Endometrial microvascular endothelial cells (primary cell): ENCODE measurements around the gene DBX2. TPM values are rescaled to one million over a fixed set of nuclear protein-coding genes. Genes with fewer than 3 reads are reported as not detected.
"Not testable (repeated sequence)": the region's sequence is repeated elsewhere in the genome, so short reads cannot be mapped to it uniquely, and the experiment has no call there.

ENCODE experiments used
- in situ Hi-C: cut with HindIII; loops from 2 replicates; pipeline ENCODE4 v1.10.0; 2017; ENCODE audit warnings: low sequenced_read_pairs, low pct_unique_long_range_greater_than_20kb; ENCODE audit errors: inconsistent ontology term
- total RNA-seq: library from RNA; depleted of rRNA; stranded (reverse); fragments of >200 nt; gene quantifications from one replicate; pipeline ENCODE4 v1.2.3, GENCODE V29; 2015; ENCODE audit errors: inconsistent ontology term

The DBX2 gene
- total RNA-seq, 1 donor from 2014 or later, result not detected

DNA sequence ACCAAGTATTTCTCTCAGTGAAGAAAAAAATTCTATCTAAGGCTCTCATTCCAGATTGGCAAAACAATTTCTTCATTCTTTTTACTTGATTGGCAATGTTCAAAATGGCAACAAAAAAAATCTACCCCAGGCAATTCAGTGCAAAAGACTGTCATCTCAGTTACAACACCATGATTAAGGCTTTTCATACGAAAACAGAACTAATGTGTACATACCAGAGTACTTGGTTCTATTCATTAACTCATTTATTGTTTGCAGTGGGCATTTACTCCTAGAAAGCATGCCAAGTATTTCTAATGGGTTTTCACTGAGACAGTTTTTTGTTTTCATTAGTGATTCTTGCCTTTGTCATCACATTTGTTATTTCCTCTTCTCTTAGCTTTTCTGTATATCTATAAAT lies 33.0 kb downstream of the DBX2 start:
- in situ Hi-C loops, result no loop called here

GRCh38 chr12:45014396-45014795 lies 36.5 kb downstream of the DBX2 start:
- in situ Hi-C loops, result no loop called here

DNA sequence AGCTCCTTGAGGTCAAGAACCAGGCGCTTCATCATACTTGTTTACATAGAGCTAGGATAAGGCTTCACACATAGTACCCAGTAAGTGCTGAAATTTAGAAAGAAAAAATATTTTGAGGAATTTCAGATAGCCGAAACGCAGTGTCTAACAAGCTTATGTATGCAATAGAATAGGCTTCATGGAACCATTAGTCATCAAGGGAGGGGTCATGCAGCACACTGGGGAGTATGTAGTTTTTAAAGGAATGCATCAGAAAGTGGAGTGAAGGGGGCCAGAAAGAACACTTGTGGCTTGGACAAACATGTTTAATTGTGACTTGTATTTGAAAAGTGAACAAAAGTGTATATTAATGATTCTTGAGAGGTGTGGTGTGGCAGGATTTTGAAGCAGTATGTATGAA lies 38.1 kb downstream of the DBX2 start:
- in situ Hi-C loops, result no loop called here

- in situ Hi-C loops, result no loop called here
Observed at GRCh38 chr12:45010059-45010458, 40.8 kb downstream of the DBX2 start.

GRCh38 chr12:45008211-45008610 lies 42.7 kb downstream of the DBX2 start:
- in situ Hi-C loops, result no loop called here

DNA sequence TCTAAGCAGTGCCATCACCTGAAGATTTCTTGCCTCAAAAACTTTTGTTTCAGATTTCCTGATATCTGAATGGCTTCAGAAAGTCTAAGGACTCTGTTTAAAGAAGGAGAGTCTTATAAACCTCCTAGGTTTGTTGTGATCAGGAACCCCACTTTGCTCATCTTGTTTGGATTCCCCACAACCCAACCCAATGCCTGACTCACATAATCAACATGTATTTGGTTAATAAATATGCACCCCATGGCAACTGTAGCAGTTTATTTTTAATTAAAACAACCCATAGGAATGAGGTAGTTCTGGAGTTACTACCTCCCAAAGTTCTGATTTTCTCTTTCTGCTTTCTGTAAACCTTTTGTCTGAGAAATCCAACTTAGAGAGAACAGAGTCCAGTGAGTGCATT lies 51.5 kb downstream of the DBX2 start:
- in situ Hi-C loops, result no loop called here

- in situ Hi-C loops, result no loop called here
Observed at GRCh38 chr12:44993161-44993560, 57.7 kb downstream of the DBX2 start.

- in situ Hi-C loops, result not testable (repeated sequence)
Observed at GRCh38 chr12:44984863-44985262, 66.0 kb downstream of the DBX2 start.

DNA sequence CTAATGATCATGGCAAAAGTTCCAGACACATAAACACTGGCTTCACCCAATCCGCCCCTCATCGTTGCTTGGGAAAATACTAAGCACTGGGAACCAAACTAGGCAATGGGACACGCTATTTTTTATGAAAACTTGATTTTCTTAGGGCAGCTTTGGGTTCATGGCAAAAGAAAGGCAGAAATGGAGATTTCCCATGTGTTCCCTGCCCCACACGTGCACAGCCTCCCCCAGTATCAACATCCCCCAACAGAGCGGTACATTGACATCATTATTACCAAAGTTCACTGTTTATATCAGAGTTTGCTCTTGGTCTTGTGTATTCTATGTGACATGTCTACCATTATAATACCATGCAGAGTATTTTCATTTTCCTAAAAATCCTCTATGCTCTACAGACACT lies 71.0 kb downstream of the DBX2 start:
- in situ Hi-C loops, result no loop called here

DNA sequence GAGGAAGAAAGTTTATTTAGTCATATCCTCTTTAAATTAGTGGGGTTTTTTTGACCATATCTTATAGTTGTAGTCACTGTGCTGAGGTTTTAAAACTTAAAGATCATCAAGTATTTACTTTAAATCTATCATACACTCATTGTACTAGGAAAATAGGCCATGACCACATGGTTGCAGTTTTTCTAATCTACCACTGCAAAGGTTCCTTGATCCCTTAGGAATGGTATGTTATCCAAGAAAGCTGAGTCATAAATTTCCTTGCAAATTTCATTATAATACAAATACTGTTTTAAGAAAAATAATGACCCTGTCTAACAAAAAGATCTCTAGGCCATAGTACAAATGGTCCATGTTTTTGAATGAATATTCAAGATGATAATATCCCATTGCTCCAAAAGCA lies 74.7 kb downstream of the DBX2 start:
- in situ Hi-C loops, result no loop called here

- in situ Hi-C loops, result no loop called here
Observed at GRCh38 chr12:44972746-44973421, 78.0 kb downstream of the DBX2 start.

GRCh38 chr12:44968965-44969364 lies 81.9 kb downstream of the DBX2 start:
- in situ Hi-C loops, result no loop called here

Other genes starting within 250 kb of the DBX2 start
- gene NELL2, start 174.8 kb downstream of the DBX2 start, total RNA-seq, result 16.3 TPM
- gene ANO6, start 165.0 kb upstream of the DBX2 start, total RNA-seq, result 38.2 TPM